Astrocyte (in vitro differentiated cells and primary cell): ENCODE data around the gene PDSS1. TPM values are rescaled to one million over a fixed set of nuclear protein-coding genes. Genes with fewer than 3 reads are reported as not detected.

Source experiments
- DNase-seq: peaks from one replicate; pipeline ENCODE4 v3.0.0-alpha.2; 2010; ENCODE audit warnings: low read depth
- FAIRE-seq: peaks from 2 replicates; lab custom pipeline; 2011; peaks lifted over from hg19 to GRCh38; lab: Jason Lieb, UNC
- H2AFZ ChIP-seq: 2 replicates; pipeline ENCODE4 v1.6.0; 2012; ENCODE audit warnings: low read depth, low read length, inconsistent platforms
- H3K27ac ChIP-seq: 2 replicates; pipeline ENCODE4 v1.5.1; 2011; ENCODE audit warnings: low read depth, low read length, inconsistent platforms
- H3K27me3 ChIP-seq: 2 replicates; pipeline ENCODE4 v1.6.0; 2011; ENCODE audit warnings: low read length, inconsistent platforms; ENCODE audit not compliant: insufficient read depth
- H3K36me3 ChIP-seq: 2 replicates; pipeline ENCODE4 v1.5.1; 2011; ENCODE audit warnings: low read length, inconsistent platforms; ENCODE audit not compliant: insufficient read depth
- H3K4me1 ChIP-seq: 2 replicates; pipeline ENCODE4 v1.5.1; 2011; ENCODE audit warnings: low read length, inconsistent platforms; ENCODE audit not compliant: insufficient read depth
- H3K4me2 ChIP-seq: 2 replicates; pipeline ENCODE4 v1.6.0; 2012; ENCODE audit warnings: low read length, inconsistent platforms
- H3K4me3 ChIP-seq: 2 replicates; pipeline ENCODE4 v1.5.1; 2011; ENCODE audit warnings: low read depth, mild to moderate bottlenecking, low read length, inconsistent platforms; ENCODE audit not compliant: insufficient read depth
- H3K79me2 ChIP-seq: 2 replicates; pipeline ENCODE4 v1.6.0; 2012; ENCODE audit warnings: mild to moderate bottlenecking, low read length, inconsistent platforms; ENCODE audit not compliant: insufficient read depth
- H3K9ac ChIP-seq: 2 replicates; pipeline ENCODE4 v1.6.0; 2012; ENCODE audit warnings: mild to moderate bottlenecking, low read length, inconsistent platforms
- H3K9me3 ChIP-seq: 2 replicates; pipeline ENCODE4 v1.5.1; 2012; ENCODE audit warnings: low read depth, mild to moderate bottlenecking, low read length, inconsistent platforms; ENCODE audit not compliant: insufficient read depth
- H4K20me1 ChIP-seq: 2 replicates; pipeline ENCODE4 v1.6.0; 2012; ENCODE audit warnings: low read length, inconsistent platforms; ENCODE audit not compliant: insufficient read depth
- H3K27ac Mint-ChIP-seq: one replicate; pipeline ENCODE4 v1.8.0; 2021; ENCODE audit warnings: mild to moderate bottlenecking, mixed read lengths; ENCODE audit not compliant: unreplicated experiment
- H3K27me3 Mint-ChIP-seq: one replicate; pipeline ENCODE4 v1.8.0; 2021; ENCODE audit warnings: low read depth, mixed read lengths; ENCODE audit not compliant: unreplicated experiment
- H3K36me3 Mint-ChIP-seq: one replicate; pipeline ENCODE4 v1.8.0; 2021; ENCODE audit warnings: low read depth, mixed read lengths; ENCODE audit not compliant: unreplicated experiment
- H3K4me1 Mint-ChIP-seq: one replicate; pipeline ENCODE4 v1.8.0; 2021; ENCODE audit warnings: low read depth, mixed read lengths; ENCODE audit not compliant: unreplicated experiment
- H3K4me3 Mint-ChIP-seq: one replicate; pipeline ENCODE4 v1.8.0; 2021; ENCODE audit warnings: mild to moderate bottlenecking, moderate library complexity, mixed read lengths; ENCODE audit not compliant: unreplicated experiment
- H3K9me3 Mint-ChIP-seq: one replicate; pipeline ENCODE4 v1.8.0; 2021; ENCODE audit warnings: mild to moderate bottlenecking, mixed read lengths; ENCODE audit not compliant: unreplicated experiment
- CTCF ChIP-seq: IDR thresholded peaks from 2 replicates; pipeline ENCODE4 v1.5.1; 2011; ENCODE audit warnings: low read depth, mild to moderate bottlenecking, inconsistent platforms, low read length, moderate library complexity; ENCODE audit not compliant: insufficient read depth
- EZH2 ChIP-seq: IDR thresholded peaks from 2 replicates; pipeline ENCODE4 v1.6.1; 2012; ENCODE audit warnings: mild to moderate bottlenecking, low read length, inconsistent platforms; ENCODE audit not compliant: insufficient read depth
- total RNA-seq: library from RNA; stranded (reverse); gene quantifications from 2 replicates; pipeline ENCODE4 v1.2.1, GENCODE V29; 2021

Gene PDSS1
- total RNA-seq, 1 donor from 2014 or later, result 9.6 TPM

- Histone ChIP-seq H3K4me3 (no peak overlapping the region), H3K79me2 (peaks cover 68% of the 10 kb centered on the region), H3K27ac (no peak overlapping the region), H3K4me2 (no peak overlapping the region), H2AFZ (no peak overlapping the region), H3K36me3 (peaks cover 2% of the 10 kb centered on the region), H4K20me1 (peaks cover 7% of the 10 kb centered on the region), H3K4me1 (peaks cover 10% of the 10 kb centered on the region), H3K9me3 (no peaks in the 10 kb centered on the region), H3K9ac (no peak overlapping the region), H3K27me3 (no peaks in the 10 kb centered on the region)
- TF ChIP-seq CTCF (no peak), EZH2 (no peak)
- DNase-seq (no peak), FAIRE-seq (no peak)
- H3K9me3 Mint-ChIP-seq, result no peaks in the 10 kb centered on the region
- H3K36me3 Mint-ChIP-seq, result peaks cover 9% of the 10 kb centered on the region
- peaks cover 8% of the 10 kb centered on the region for H3K4me1 Mint-ChIP-seq
- H3K27me3 Mint-ChIP-seq, result no peaks in the 10 kb centered on the region
- no peak overlapping the region for H3K27ac Mint-ChIP-seq
- no peak overlapping the region for H3K4me3 Mint-ChIP-seq
Observed at GRCh38 chr10:26700884-26701630, 3.6 kb downstream of the PDSS1 start.

- Histone ChIP-seq H4K20me1 (peaks cover 12% of the 10 kb centered on the region), H3K79me2 (peaks cover 56% of the 10 kb centered on the region), H3K36me3 (peaks cover 6% of the 10 kb centered on the region), H3K4me1 (peaks cover 5% of the 10 kb centered on the region), H2AFZ (no peak overlapping the region), H3K27ac (no peak overlapping the region), H3K9ac (no peak overlapping the region), H3K9me3 (no peaks in the 10 kb centered on the region), H3K4me2 (no peak overlapping the region), H3K4me3 (no peak overlapping the region), H3K27me3 (no peaks in the 10 kb centered on the region)
- H3K27ac Mint-ChIP-seq, result no peak overlapping the region
- no peaks in the 10 kb centered on the region for H3K27me3 Mint-ChIP-seq
- DNase-seq (no peak), FAIRE-seq (no peak)
- no peaks in the 10 kb centered on the region for H3K9me3 Mint-ChIP-seq
- peaks cover 14% of the 10 kb centered on the region for H3K36me3 Mint-ChIP-seq
- TF ChIP-seq CTCF (no peak), EZH2 (no peak)
- peaks cover 8% of the 10 kb centered on the region for H3K4me1 Mint-ChIP-seq
- H3K4me3 Mint-ChIP-seq, result no peak overlapping the region
Observed at GRCh38 chr10:26703096-26703495, 5.6 kb downstream of the PDSS1 start.

GRCh38 chr10:26703974-26704373 lies 6.5 kb downstream of the PDSS1 start:
- Histone ChIP-seq H4K20me1 (peaks cover 13% of the 10 kb centered on the region), H3K79me2 (peaks cover 47% of the 10 kb centered on the region), H3K27me3 (no peaks in the 10 kb centered on the region), H3K9me3 (no peaks in the 10 kb centered on the region), H3K4me3 (no peak overlapping the region), H3K9ac (no peak overlapping the region), H3K4me2 (no peak overlapping the region), H3K4me1 (no peaks in the 10 kb centered on the region), H2AFZ (no peak overlapping the region), H3K36me3 (peaks cover 10% of the 10 kb centered on the region), H3K27ac (no peak overlapping the region)
- no peak for TF ChIP-seq CTCF
- no peak for TF ChIP-seq EZH2
- H3K4me3 Mint-ChIP-seq, result no peak overlapping the region
- peaks cover 4% of the 10 kb centered on the region for H3K4me1 Mint-ChIP-seq
- FAIRE-seq (no peak), DNase-seq (no peak)
- no peaks in the 10 kb centered on the region for H3K9me3 Mint-ChIP-seq
- H3K27ac Mint-ChIP-seq, result no peak overlapping the region
- H3K27me3 Mint-ChIP-seq, result no peaks in the 10 kb centered on the region
- H3K36me3 Mint-ChIP-seq, result peaks cover 17% of the 10 kb centered on the region
